CD4-positive, alpha-beta T cell treated with Interleukin-4 for 1 hour (primary cell): Measurements from ENCODE around the gene BDH1.

Experiments used
- DNase-seq, 2 donors: peaks; one replicate each; pipeline ENCODE4 v3.0.0-alpha.2; 2020 to 2022

BDH1 gene

DNA sequence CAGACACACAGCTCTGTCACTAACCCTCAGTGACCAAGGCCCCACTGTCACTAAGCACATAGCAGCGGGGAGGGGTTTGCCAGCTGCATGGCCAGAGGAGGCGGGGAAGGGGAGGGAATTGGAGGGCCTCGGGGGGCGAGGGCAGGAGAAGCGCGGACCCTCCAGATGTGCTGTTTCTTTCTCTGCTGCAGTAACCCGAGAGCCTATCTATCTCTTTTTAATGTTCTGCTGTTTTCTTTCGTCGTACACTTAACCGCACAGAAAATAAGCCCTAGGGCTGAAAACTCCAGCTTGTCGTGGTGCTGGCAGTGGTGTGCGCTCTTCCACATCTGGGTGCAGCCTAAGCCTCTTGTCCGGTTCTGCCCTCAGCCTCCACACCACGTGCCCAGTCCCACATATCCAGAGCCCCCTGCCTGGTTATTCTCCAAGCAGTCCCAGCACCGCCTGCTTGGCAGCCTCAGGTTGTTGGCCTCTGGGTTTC lies 51.1 kb downstream of the BDH1 start:
- DNase-seq: no peak

GRCh38 chr3:197504229-197504628 lies 51.5 kb downstream of the BDH1 start:
- no peak for DNase-seq

GRCh38 chr3:197503652-197504051 lies 52.1 kb downstream of the BDH1 start:
- DNase-seq: no peak

- peak; percentile 21 to 52 for DNase-seq
Measured at GRCh38 chr3:197501879-197502620, 53.7 kb downstream of the BDH1 start.

DNA sequence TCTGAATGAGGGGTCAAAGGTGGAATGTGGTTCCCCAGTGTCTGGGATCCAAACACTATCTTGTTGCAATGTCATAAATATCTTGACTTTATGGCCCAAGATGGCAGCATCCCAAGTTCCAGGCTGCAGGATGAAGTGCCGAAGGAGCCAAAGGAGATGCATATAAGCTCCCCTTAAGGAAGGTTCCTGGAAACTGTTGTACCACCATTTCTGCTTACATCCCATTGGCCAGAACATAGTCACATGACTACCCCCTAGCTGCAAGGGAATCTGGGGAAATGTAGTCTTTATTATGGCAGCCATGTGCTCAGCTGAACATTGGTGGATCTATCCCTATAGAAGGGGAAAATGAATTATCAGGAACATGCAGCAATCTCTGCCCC lies 54.3 kb downstream of the BDH1 start:
- DNase-seq: peak in 1 of 2 donors; percentile 14

DNA sequence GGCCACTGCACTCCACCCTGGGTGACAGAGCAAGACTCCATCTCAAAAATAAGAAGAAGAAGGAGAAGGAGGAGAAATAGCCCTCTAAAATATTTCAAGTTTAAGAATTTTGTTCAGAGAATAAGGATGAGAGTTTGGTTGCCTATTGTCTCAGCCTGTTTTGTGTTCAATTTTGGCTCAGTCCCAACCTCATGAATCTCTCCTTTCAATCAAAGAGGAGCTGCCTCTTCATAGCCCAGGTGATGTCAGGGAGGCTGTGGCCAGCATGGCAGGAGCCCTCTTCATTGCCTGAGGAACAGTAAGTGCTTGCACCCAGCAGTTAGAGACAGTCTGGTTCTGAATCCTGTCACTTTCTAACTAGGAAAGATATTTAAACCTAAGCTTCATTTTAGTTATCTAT lies 55.0 kb downstream of the BDH1 start:
- no peak for DNase-seq

GRCh38 chr3:197499427-197499826 lies 56.3 kb downstream of the BDH1 start:
- DNase-seq: no peak

DNA sequence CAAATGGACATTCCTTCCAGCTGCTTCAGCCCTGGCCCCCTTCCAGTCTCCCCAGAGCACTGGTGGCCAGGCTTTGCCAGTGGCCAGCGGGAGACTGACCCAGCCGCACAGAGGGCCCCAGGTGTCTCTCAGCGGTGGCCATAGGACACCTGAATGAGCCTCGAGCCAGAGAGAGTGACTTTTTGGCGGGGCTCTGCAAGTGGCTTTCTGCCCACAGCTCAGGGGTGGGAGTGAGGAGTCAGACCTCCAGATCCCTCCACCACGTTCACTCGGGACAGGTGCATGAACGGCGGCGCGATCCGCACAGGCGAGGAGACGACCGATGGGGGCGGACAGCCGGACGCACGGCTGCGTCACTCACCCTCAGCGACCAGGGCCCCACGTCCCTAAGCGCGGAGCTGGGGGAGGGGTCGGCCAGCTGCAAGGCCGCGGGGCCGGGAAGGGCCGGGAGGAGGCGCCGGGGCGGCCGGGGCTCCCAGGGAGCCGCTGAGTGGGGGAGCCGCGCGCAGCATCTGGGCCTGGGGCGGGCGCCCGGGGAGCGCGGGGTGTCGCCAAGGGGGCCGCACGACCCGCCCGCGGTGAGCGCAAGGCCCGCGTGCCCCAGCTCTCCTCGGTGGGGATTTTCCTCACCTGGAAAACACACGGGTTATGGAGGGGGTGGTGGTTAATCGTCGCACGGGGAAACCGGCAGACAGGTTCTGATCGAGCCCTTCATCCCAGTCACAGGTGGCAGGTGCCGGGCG lies 57.1 kb downstream of the BDH1 start:
- DNase-seq: no peak

GRCh38 chr3:197496746-197497125 lies 59.0 kb downstream of the BDH1 start:
- DNase-seq: no peak

DNA sequence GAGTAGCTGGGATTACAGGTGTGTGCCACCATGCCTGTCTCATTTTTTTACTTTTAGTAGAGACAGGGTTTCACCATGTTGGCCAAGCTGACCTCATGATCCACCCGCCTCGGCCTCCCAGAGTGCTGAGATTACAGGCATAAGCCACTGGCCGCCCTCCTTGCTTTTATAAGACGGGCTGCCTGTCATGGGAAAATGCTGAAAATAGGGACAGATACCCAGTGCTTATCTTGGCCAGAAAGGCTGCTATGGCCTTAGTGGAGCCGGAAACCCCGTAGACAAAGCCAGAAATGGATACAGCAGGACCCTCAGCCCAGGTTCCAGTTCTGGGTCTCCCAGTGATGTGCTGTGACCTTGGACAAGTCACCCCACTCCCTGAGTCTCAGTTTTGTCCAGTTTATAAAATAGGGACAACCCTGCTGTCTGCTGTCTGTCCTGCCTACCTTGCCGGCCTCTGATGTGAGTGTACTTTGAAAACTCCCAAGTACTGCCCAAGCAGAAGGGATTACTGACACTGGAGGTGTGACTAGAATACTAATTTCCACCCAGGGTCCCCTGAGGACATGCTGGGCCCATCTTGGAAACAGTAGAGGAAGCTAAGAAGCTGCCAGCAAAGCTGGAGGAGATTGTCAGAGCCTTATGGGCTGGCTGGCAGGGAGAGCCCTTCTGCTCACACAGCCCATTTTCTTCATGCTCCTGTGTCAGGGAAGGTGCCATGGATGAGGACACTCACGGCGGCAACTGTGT lies 59.6 kb downstream of the BDH1 start:
- no peak for DNase-seq

- DNase-seq: no peak
Measured at GRCh38 chr3:197495499-197495898, 60.3 kb downstream of the BDH1 start.

DNA sequence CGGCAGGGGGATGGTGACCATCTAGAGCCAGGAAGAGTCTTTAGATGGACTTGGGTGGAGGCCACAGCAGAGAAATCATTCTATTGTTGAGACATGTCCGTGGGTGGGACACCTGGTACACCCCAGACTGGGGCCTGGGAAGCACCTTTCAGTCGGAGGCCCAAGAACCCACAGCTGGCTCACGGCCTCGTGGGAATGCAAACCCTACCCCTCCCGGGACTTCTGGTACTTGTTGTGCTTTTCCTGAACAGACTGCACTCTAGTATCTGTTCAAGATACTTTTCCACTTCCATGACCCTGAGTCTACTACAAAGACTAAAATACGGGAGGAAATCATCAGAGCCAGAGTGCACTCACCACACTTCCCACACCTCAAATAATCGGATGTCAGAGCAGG lies 60.7 kb downstream of the BDH1 start:
- DNase-seq: no peak

DNA sequence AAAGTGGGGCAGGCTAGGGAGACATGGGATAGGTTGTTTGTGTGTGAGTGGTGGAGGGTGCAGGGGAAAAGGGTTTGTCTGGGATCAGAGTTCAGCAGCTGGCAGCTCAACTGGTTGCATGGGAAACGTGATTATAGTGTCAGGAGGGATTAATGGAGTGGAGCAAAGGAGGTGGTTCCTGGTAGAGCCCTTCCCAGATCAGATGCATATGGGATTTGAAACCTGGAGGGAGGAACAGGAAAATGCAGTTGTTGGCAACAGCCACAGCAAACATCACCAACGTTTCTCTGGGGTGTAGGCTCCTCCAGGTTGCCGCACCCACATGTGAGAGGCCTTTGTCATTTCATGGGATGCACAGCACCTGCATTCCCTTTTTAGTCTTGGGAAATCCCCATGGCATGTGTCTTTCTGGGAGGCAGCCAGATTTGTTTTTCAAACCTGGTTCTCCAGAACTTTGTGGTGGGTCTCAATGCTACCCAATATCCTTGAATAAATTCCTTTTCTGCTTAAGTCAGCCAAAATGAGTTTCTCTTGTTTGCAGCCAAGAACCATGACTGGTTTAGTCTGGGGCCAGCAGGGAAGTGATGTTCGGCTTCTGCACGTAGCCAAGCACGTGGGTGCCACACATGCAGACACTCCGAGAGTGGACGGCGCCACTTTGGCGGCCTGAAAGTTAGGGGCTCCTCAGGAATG lies 61.3 kb downstream of the BDH1 start:
- DNase-seq: no peak

DNA sequence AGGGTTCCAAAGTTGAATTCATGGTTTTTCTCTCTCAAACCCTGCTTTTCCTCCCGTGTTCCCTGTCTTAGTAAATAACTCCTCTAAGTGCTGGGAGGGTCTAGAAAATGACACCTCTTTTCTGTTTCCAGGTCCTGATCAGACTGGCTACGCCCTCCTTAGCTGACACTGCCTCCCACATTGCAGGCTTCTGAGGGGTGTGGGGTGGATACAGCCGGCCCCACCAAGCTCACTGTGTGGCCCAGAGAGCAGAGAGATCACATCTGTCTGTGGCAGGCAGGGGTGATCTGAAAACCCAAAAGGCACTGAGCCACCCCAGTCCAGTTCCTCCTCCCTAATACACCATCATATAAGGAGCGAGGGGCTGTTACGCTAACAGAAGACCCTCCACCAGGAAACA lies 62.7 kb downstream of the BDH1 start:
- no peak for DNase-seq

GRCh38 chr3:197491923-197492664 lies 63.7 kb downstream of the BDH1 start:
- no peak for DNase-seq

- DNase-seq: no peak
Measured at GRCh38 chr3:197491478-197491877, 64.3 kb downstream of the BDH1 start.

GRCh38 chr3:197490098-197491058 lies 65.4 kb downstream of the BDH1 start:
- no peak for DNase-seq

- DNase-seq: no peak
Measured at GRCh38 chr3:197487911-197488391, 67.8 kb downstream of the BDH1 start.

GRCh38 chr3:197486861-197487260 lies 68.9 kb downstream of the BDH1 start:
- no peak for DNase-seq

DNA sequence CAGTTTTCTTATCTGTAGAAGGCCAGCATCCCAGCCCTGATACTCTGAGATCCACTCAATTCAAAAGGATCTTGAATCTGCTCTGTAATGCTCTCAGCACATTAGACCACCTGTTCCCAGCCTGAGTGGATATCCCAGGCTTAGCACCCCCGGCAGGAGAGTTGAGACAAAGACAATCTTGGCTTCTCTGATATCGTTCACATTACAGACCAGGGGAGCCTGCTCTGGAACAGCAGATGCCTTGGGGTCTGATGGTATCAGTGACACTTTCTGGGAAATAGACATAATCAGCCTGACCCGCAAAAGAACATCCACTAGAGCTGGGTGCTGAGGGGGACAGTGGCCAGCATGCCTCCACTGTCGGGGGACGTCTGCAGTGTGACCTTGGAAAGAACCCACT lies 70.6 kb downstream of the BDH1 start:
- DNase-seq: no peak
